Ishikawa (cell line): ENCODE measurements around the gene RAB44.

Experiments used
- CEBPB ChIP-seq: IDR thresholded peaks from 2 replicates; pipeline ENCODE4 v1.6.1; 2012
- CREB1 ChIP-seq: IDR thresholded peaks from 2 replicates; pipeline ENCODE4 v1.6.1; 2012; ENCODE audit warnings: low read depth
- EGR1 ChIP-seq: IDR thresholded peaks from 2 replicates; pipeline ENCODE4 v1.6.1; 2012
- EP300 ChIP-seq: IDR thresholded peaks from 2 replicates; pipeline ENCODE4 v1.6.1; 2012; ENCODE audit warnings: borderline replicate concordance
- FOXM1 ChIP-seq: IDR thresholded peaks from 2 replicates; pipeline ENCODE4 v1.6.1; 2012; ENCODE audit warnings: low read depth, borderline replicate concordance
- MAX ChIP-seq: IDR thresholded peaks from 2 replicates; pipeline ENCODE4 v1.6.1; 2012
- NFIC ChIP-seq: IDR thresholded peaks from 2 replicates; pipeline ENCODE4 v1.6.1; 2012
- RAD21 ChIP-seq: IDR thresholded peaks from 2 replicates; pipeline ENCODE4 v1.6.1; 2012; ENCODE audit warnings: low read depth
- REST ChIP-seq: IDR thresholded peaks from 2 replicates; pipeline ENCODE4 v1.6.1; 2012; ENCODE audit warnings: low read depth, mild to moderate bottlenecking
- TAF1 ChIP-seq: IDR thresholded peaks from 2 replicates; pipeline ENCODE4 v1.6.1; 2012; ENCODE audit warnings: low read depth, mild to moderate bottlenecking
- TCF12 ChIP-seq: IDR thresholded peaks from 2 replicates; pipeline ENCODE4 v1.6.1; 2012; ENCODE audit warnings: low read depth
- TEAD4 ChIP-seq: IDR thresholded peaks from 2 replicates; pipeline ENCODE4 v1.6.1; 2012
- USF1 ChIP-seq: IDR thresholded peaks from 2 replicates; pipeline ENCODE4 v1.6.1; 2012
- YY1 ChIP-seq: IDR thresholded peaks from 2 replicates; pipeline ENCODE4 v1.6.1; 2012; ENCODE audit warnings: low read depth
- ZBTB7A ChIP-seq: IDR thresholded peaks from 2 replicates; pipeline ENCODE4 v1.6.1; 2012; ENCODE audit warnings: low read depth

The RAB44 gene

GRCh38 chr6:36686668-36687513, 10.7 kb upstream of the RAB44 start:
- no peak for TF ChIP-seq RAD21
- no peak for TF ChIP-seq TEAD4
- no peak for TF ChIP-seq YY1

GRCh38 chr6:36688063-36688738, 9.4 kb upstream of the RAB44 start:
- no peak for TF ChIP-seq MAX
- no peak for TF ChIP-seq USF1

GRCh38 chr6:36688739-36689075, 8.9 kb upstream of the RAB44 start:
- TF ChIP-seq ZBTB7A (no peak), TCF12 (no peak), NFIC (no peak), REST (no peak), RAD21 (no peak), CREB1 (no peak)

GRCh38 chr6:36691011-36691410, 6.6 kb upstream of the RAB44 start:
- TF ChIP-seq CEBPB = no peak
- no peak for TF ChIP-seq YY1
- no peak for TF ChIP-seq FOXM1
- no peak for TF ChIP-seq TEAD4
- no peak for TF ChIP-seq CREB1
- no peak for TF ChIP-seq MAX
- no peak for TF ChIP-seq TCF12
- TF ChIP-seq TAF1 = no peak
- TF ChIP-seq REST = no peak
- TF ChIP-seq EGR1 = no peak
- no peak for TF ChIP-seq USF1

- TF ChIP-seq CEBPB (no peak), CREB1 (no peak), TAF1 (no peak), MAX (no peak), EGR1 (no peak), YY1 (no peak), TEAD4 (no peak)
These were observed 6.0 kb upstream of the RAB44 start for GRCh38 chr6:36691612-36692011.

GRCh38 chr6:36692220-36692619, 5.4 kb upstream of the RAB44 start:
- TF ChIP-seq ZBTB7A (no peak), USF1 (no peak), CEBPB (no peak), TEAD4 (no peak), EP300 (no peak), FOXM1 (no peak), CREB1 (no peak), REST (no peak), NFIC (no peak), YY1 (no peak), TCF12 (no peak), TAF1 (no peak), MAX (no peak), EGR1 (no peak), RAD21 (no peak)
